GM21825 (cell line): Measurements from ENCODE around the gene ANKRD18B.
"Not testable (repeated sequence)": the region's sequence is repeated elsewhere in the genome, so short reads cannot be mapped to it uniquely, and the experiment has no call there.

Experiments used
- ATAC-seq: cut with Tn5 transposase; IDR thresholded peaks from one replicate; pipeline ENCODE4 v1.9.1; 2021; ENCODE audit warnings: mild to moderate bottlenecking, moderate library complexity; ENCODE audit not compliant: unreplicated experiment

ANKRD18B gene

GRCh38 chr9:33523397-33524305 lies at the start of gene ANKRD18B:
TSS of gene ANKRD18B (plus strand) at chr9:33524251. CDS start at chr9:33524490, 239 bp downstream.
- not testable (repeated sequence) for ATAC-seq

GRCh38 chr9:33475357-33475756 lies 48.7 kb upstream of the ANKRD18B start:
- ATAC-seq = no peak

- no peak for ATAC-seq
These were observed 47.5 kb upstream of the ANKRD18B start for GRCh38 chr9:33476503-33476902.

GRCh38 chr9:33480106-33480505 lies 43.9 kb upstream of the ANKRD18B start:
- no peak for ATAC-seq

GRCh38 chr9:33480976-33481375 lies 43.1 kb upstream of the ANKRD18B start:
- ATAC-seq = no peak

GRCh38 chr9:33485312-33485711 lies 38.7 kb upstream of the ANKRD18B start:
- ATAC-seq = not testable (repeated sequence)

- no peak for ATAC-seq
These were observed 35.0 kb upstream of the ANKRD18B start for GRCh38 chr9:33489066-33489465.

GRCh38 chr9:33493819-33494218 lies 30.2 kb upstream of the ANKRD18B start:
- ATAC-seq = not testable (repeated sequence)

- no peak for ATAC-seq
These were observed 25.7 kb upstream of the ANKRD18B start for GRCh38 chr9:33498387-33498786.

- no peak for ATAC-seq
These were observed 17.3 kb upstream of the ANKRD18B start for GRCh38 chr9:33506626-33507370.

GRCh38 chr9:33510262-33511183 lies 13.5 kb upstream of the ANKRD18B start:
- no peak for ATAC-seq

- ATAC-seq = not testable (repeated sequence)
These were observed 12.9 kb upstream of the ANKRD18B start for GRCh38 chr9:33511184-33511517.

GRCh38 chr9:33512535-33512934 lies 11.5 kb upstream of the ANKRD18B start:
- not testable (repeated sequence) for ATAC-seq

GRCh38 chr9:33515342-33515995 lies 8.6 kb upstream of the ANKRD18B start:
- ATAC-seq = not testable (repeated sequence)

- not testable (repeated sequence) for ATAC-seq
These were observed 7.7 kb upstream of the ANKRD18B start for GRCh38 chr9:33516397-33516796.

- no peak for ATAC-seq
These were observed 6.7 kb upstream of the ANKRD18B start for GRCh38 chr9:33517373-33517772.

GRCh38 chr9:33517934-33518577 lies 6.0 kb upstream of the ANKRD18B start:
- ATAC-seq = not testable (repeated sequence)

- not testable (repeated sequence) for ATAC-seq
These were observed 2.2 kb upstream of the ANKRD18B start for GRCh38 chr9:33521861-33522260.

- no peak for ATAC-seq
These were observed 376 bp downstream of the ANKRD18B start for GRCh38 chr9:33524306-33524947.
